HCT116 (cell line): ENCODE measurements around the gene ATP10B. TPM values are rescaled to one million over a fixed set of nuclear protein-coding genes. Genes with fewer than 3 reads are reported as not detected.

Source experiments
- ATAC-seq: fragments of 200-7000 bp; cut with Tn5 transposase; 2 replicates; pipeline ENCODE4 v1.9.1; 2020; ENCODE audit warnings: mild to moderate bottlenecking, moderate library complexity
- BruUV-seq: library from RNA; stranded (reverse); fragments of 400-500 nt; replicated peaks from 2 replicates; lab custom pipeline; 2021; lab: Mats Ljungman, UMichigan
- CTCF ChIA-PET: fragments of 300-600 bp; sonication (Branson Sonifier 250); formaldehyde crosslinking; loops from one replicate; lab custom pipeline; 2021; ENCODE audit warnings: antibody characterized with exemption; lab: Charles Lee
- POLR2A ChIA-PET: fragments of 300-600, 350-600 bp; sonication (Branson Sonifier 250); formaldehyde crosslinking; loops from one replicate; lab custom pipeline; 2021; ENCODE audit warnings: antibody characterized with exemption; lab: Charles Lee
- RAD21 ChIA-PET, 2 experiments: fragments of 300-600 bp; sonication (Branson Sonifier 250); formaldehyde crosslinking; loops; one replicate each; lab custom pipeline; 2023; ENCODE audit warnings: low total read pairs in 2 of 2; ENCODE audit not compliant: uncharacterized antibody in 2 of 2, unreplicated experiment in 2 of 2, low non-redundant PET in 1 of 2; lab: Charles Lee
- DNase-seq: peaks from one replicate; pipeline ENCODE4 v3.0.0-alpha.2; 2010; ENCODE audit warnings: low read depth, low spot score
- H2AFZ ChIP-seq: fragments of 200-600 bp; shearing (Covaris generic), sonication (generic); 2 replicates; pipeline ENCODE4 v1.6.1; 2017; ENCODE audit warnings: low read depth, mixed run types, mixed read lengths, antibody characterized with exemption, low read length; ENCODE audit not compliant: poor library complexity, severe bottlenecking
- H3K27ac ChIP-seq: 2 replicates; pipeline ENCODE4 v1.5.1; 2012; ENCODE audit warnings: low read depth, low read length
- H3K27me3 ChIP-seq: fragments of 200-600 bp; sonication (generic); 2 replicates; pipeline ENCODE4 v1.6.1; 2016; ENCODE audit warnings: mixed run types, low read length, mixed read lengths; ENCODE audit not compliant: insufficient read depth
- H3K36me3 ChIP-seq, 2 experiments: fragments of 200-500 bp in 1 of 2; fragments of 200-600 bp in 1 of 2; sonication (Bioruptor generic) in 1 of 2; sonication (generic) in 1 of 2; 2 replicates each; pipeline versions ENCODE4 v1.5.1 to v1.6.1; 2014 to 2016; ENCODE audit warnings: low read length in 2 of 2, inconsistent platforms in 1 of 2, mixed read lengths in 1 of 2, mixed run types in 1 of 2; ENCODE audit not compliant: insufficient read depth in 2 of 2, control insufficient read depth in 1 of 2
- H3K4me1 ChIP-seq, 2 experiments: fragments of 200-600 bp in 1 of 2; sonication (generic) in 1 of 2; 2 replicates each; pipeline versions ENCODE4 v1.5.1 to v1.6.1; 2012 to 2017; ENCODE audit warnings: low read length in 2 of 2, inconsistent platforms in 1 of 2, mild to moderate bottlenecking in 1 of 2, mixed read lengths in 1 of 2, mixed run types in 1 of 2, moderate library complexity in 1 of 2; ENCODE audit not compliant: insufficient read depth in 2 of 2, control insufficient read depth in 1 of 2
- H3K4me2 ChIP-seq: fragments of 200-600 bp; sonication (generic); 2 replicates; pipeline ENCODE4 v1.6.1; 2017; ENCODE audit warnings: mixed run types, low read length, mixed read lengths
- H3K4me3 ChIP-seq, 2 experiments: fragments of 200-600 bp in 1 of 2; sonication (generic) in 1 of 2; replicated peaks in 1 of 2; 2 replicates each; pipeline ENCODE4 v1.5.1; 2011 to 2016; ENCODE audit warnings: low read length in 2 of 2, control low read depth in 1 of 2, low read depth in 1 of 2, mild to moderate bottlenecking in 1 of 2, mixed read lengths in 1 of 2, mixed run types in 1 of 2
- H3K79me2 ChIP-seq: fragments of 200-600 bp; sonication (generic); 2 replicates; pipeline ENCODE4 v1.6.1; 2017; ENCODE audit warnings: mild to moderate bottlenecking, mixed run types, low read length, moderate library complexity, mixed read lengths; ENCODE audit not compliant: insufficient read depth
- H3K9ac ChIP-seq: fragments of 200-600 bp; sonication (generic); 2 replicates; pipeline ENCODE4 v1.6.1; 2016; ENCODE audit warnings: low read length, mixed read lengths
- H3K9me2 ChIP-seq: fragments of 200-600 bp; sonication (generic), shearing (Covaris generic); 2 replicates; pipeline ENCODE4 v1.6.1; 2017; ENCODE audit warnings: mixed run types, mild to moderate bottlenecking, moderate library complexity; ENCODE audit not compliant: insufficient read depth
- H3K9me3 ChIP-seq, 2 experiments: fragments of 200-500 bp in 1 of 2; fragments of 200-600 bp in 1 of 2; sonication (Bioruptor generic) in 1 of 2; sonication (generic) in 1 of 2; 2 replicates each; pipeline ENCODE4 v1.6.1; 2014 to 2017; ENCODE audit warnings: low read length in 2 of 2, mixed read lengths in 2 of 2, inconsistent platforms in 1 of 2, low read depth in 1 of 2, mild to moderate bottlenecking in 1 of 2, mixed run types in 1 of 2, moderate library complexity in 1 of 2; ENCODE audit not compliant: control insufficient read depth in 1 of 2, insufficient read depth in 1 of 2
- H4K20me1 ChIP-seq: fragments of 200-600 bp; sonication (generic), shearing (Covaris generic); 2 replicates; pipeline ENCODE4 v1.6.1; 2017; ENCODE audit warnings: mixed run types, mild to moderate bottlenecking, moderate library complexity; ENCODE audit not compliant: insufficient read depth
- CBX3 ChIP-seq: IDR thresholded peaks from 2 replicates; pipeline ENCODE4 v1.6.1; 2012; ENCODE audit warnings: low read depth
- CEBPB ChIP-seq: IDR thresholded peaks from 2 replicates; pipeline ENCODE4 v1.6.1; 2012; ENCODE audit warnings: low read depth
- EGR1 ChIP-seq: IDR thresholded peaks from 2 replicates; pipeline ENCODE4 v1.6.1; 2012; ENCODE audit warnings: low read depth
- ELF1 ChIP-seq: IDR thresholded peaks from 2 replicates; pipeline ENCODE4 v1.6.1; 2012; ENCODE audit warnings: low read depth, borderline replicate concordance
- EZH2 ChIP-seq: fragments of 200-600 bp; sonication (generic); IDR thresholded peaks from 2 replicates; pipeline ENCODE4 v1.6.1; 2017; ENCODE audit warnings: antibody characterized with exemption, mixed run types
- EZH2phosphoT487 ChIP-seq: fragments of 200-600 bp; IDR thresholded peaks from 2 replicates; pipeline ENCODE4 v1.6.1; 2018; ENCODE audit warnings: antibody characterized with exemption, borderline replicate concordance
- FOSL1 ChIP-seq: IDR thresholded peaks from 2 replicates; pipeline ENCODE4 v1.6.1; 2012; ENCODE audit warnings: low read depth
- JUND ChIP-seq: IDR thresholded peaks from 2 replicates; pipeline ENCODE4 v1.6.1; 2012
- POLR2A ChIP-seq: IDR thresholded peaks from 2 replicates; pipeline ENCODE4 v1.7.0; 2011; ENCODE audit warnings: borderline replicate concordance; ENCODE audit not compliant: insufficient read depth, insufficient read length; ENCODE audit errors: extremely low read depth
- POLR2AphosphoS5 ChIP-seq: IDR thresholded peaks from 2 replicates; pipeline ENCODE4 v1.6.1; 2011; ENCODE audit warnings: mild to moderate bottlenecking, low read depth, low read length, moderate library complexity
- YY1 ChIP-seq: IDR thresholded peaks from 2 replicates; pipeline ENCODE4 v1.6.1; 2011; ENCODE audit warnings: low read length, low read depth, moderate library complexity, mild to moderate bottlenecking; ENCODE audit not compliant: insufficient replicate concordance; ENCODE audit errors: extremely low read depth
- ZBTB33 ChIP-seq: IDR thresholded peaks from 2 replicates; pipeline ENCODE4 v1.6.1; 2011; ENCODE audit warnings: mild to moderate bottlenecking, low read length, moderate library complexity; ENCODE audit not compliant: insufficient replicate concordance; ENCODE audit errors: extremely low read depth
- ZFX ChIP-seq: fragments of 450-650 bp; IDR thresholded peaks from 2 replicates; pipeline ENCODE4 v1.6.1; 2017
- intact Hi-C: fragments of 100-400 bp; cut with micrococcal nuclease; formaldehyde crosslinking; loops from 2 replicates; pipeline ENCODE4 v1.10.0; 2022
- total RNA-seq: library from RNA; stranded (reverse); gene quantifications from one replicate; pipeline ENCODE4 v1.2.1, GENCODE V29; 2021; ENCODE audit not compliant: unreplicated experiment

Gene ATP10B
- total RNA-seq, 1 experiment from 2014 or later, result 0.07 TPM

- TF ChIP-seq EZH2phosphoT487 (no peak), CBX3 (no peak), FOSL1 (no peak), ZFX (no peak), EZH2 (no peak)
Observed at GRCh38 chr5:160635046-160635445, 217.0 kb downstream of the ATP10B start (continued).

- BruUV-seq, result no TSS peak
- no peaks in the 10 kb centered on the region for H3K79me2 ChIP-seq
- H3K36me3 ChIP-seq, result no peaks in the 10 kb centered on the region
- ATAC-seq (no peak), DNase-seq (no peak)
- RAD21 ChIA-PET, result no interaction called here
- no peak for TF ChIP-seq JUND
- TF ChIP-seq ZBTB33, result no peak
- TF ChIP-seq EGR1, result no peak
- TF ChIP-seq CEBPB, result no peak
- TF ChIP-seq POLR2AphosphoS5, result no peak
- TF ChIP-seq POLR2A, result no peak
- no peak for TF ChIP-seq ELF1
- TF ChIP-seq ZFX, result no peak
- no peak for TF ChIP-seq EZH2phosphoT487
- TF ChIP-seq YY1, result no peak
- no peaks in the 10 kb centered on the region for H4K20me1 ChIP-seq
- H3K27me3 ChIP-seq, result 0 out of 2 replicates have a peak, but pooled peaks cover 9% of the 10 kb centered on the region
- no peak overlapping the region for H3K27ac ChIP-seq
- no peak overlapping the region for H3K4me2 ChIP-seq
- POLR2A ChIA-PET, result no interaction called here
- no peak overlapping the region for H2AFZ ChIP-seq
- H3K4me3 ChIP-seq, result no peak overlapping the region
- intact Hi-C loops, result no loop called here
- no peaks in the 10 kb centered on the region for H3K9me2 ChIP-seq
- H3K4me1 ChIP-seq, result no peaks in the 10 kb centered on the region
- H3K9me3 ChIP-seq, result no peaks in the 10 kb centered on the region
- H3K9ac ChIP-seq, result no peak overlapping the region
- CTCF ChIA-PET, result no interaction called here
Observed at GRCh38 chr5:160629003-160629402, 223.0 kb downstream of the ATP10B start.
